GM23248 (cell line): ENCODE data around the gene PHF8. TPM values are rescaled to one million over a fixed set of nuclear protein-coding genes. Genes with fewer than 3 reads are reported as not detected.

Experiments used
- DNase-seq: peaks from one replicate; pipeline ENCODE4 v3.0.0-alpha.2; 2015
- H2AFZ ChIP-seq: fragments of 200-600 bp; sonication (generic); 2 replicates; pipeline ENCODE4 v1.6.1; 2016; ENCODE audit warnings: antibody characterized with exemption
- H3F3A ChIP-seq: fragments of 200-600 bp; sonication (generic); 2 replicates; pipeline ENCODE4 v1.6.1; 2016; ENCODE audit warnings: mild to moderate bottlenecking, antibody characterized with exemption, mixed run types; ENCODE audit not compliant: insufficient read depth
- H3K27ac ChIP-seq: fragments of 200-600 bp; sonication (generic); 2 replicates; pipeline ENCODE4 v1.5.1; 2016; ENCODE audit warnings: mild to moderate bottlenecking
- H3K27me3 ChIP-seq: fragments of 200-600 bp; sonication (generic); replicated peaks from 2 replicates; pipeline ENCODE4 v1.6.1; 2016; ENCODE audit warnings: mild to moderate bottlenecking; ENCODE audit not compliant: insufficient read depth
- H3K36me3 ChIP-seq: fragments of 200-600 bp; sonication (generic); 2 replicates; pipeline ENCODE4 v1.6.1; 2016; ENCODE audit warnings: low read depth, mild to moderate bottlenecking
- H3K4me1 ChIP-seq: fragments of 200-600 bp; sonication (generic); 2 replicates; pipeline ENCODE4 v1.6.1; 2016; ENCODE audit warnings: mild to moderate bottlenecking; ENCODE audit not compliant: insufficient read depth
- H3K4me2 ChIP-seq: fragments of 200-600 bp; sonication (generic); one replicate; pipeline ENCODE4 v1.6.1; 2016; ENCODE audit warnings: mild to moderate bottlenecking; ENCODE audit not compliant: unreplicated experiment
- H3K4me3 ChIP-seq: fragments of 200-600 bp; sonication (generic); 2 replicates; pipeline ENCODE4 v1.5.1; 2016; ENCODE audit warnings: mild to moderate bottlenecking
- H3K79me2 ChIP-seq: fragments of 200-600 bp; sonication (generic); 2 replicates; pipeline ENCODE4 v1.6.1; 2016; ENCODE audit warnings: mild to moderate bottlenecking; ENCODE audit not compliant: insufficient read depth
- H3K9ac ChIP-seq: fragments of 200-600 bp; sonication (generic); 2 replicates; pipeline ENCODE4 v1.6.1; 2016; ENCODE audit warnings: mild to moderate bottlenecking
- H3K9me2 ChIP-seq: fragments of 200-600 bp; sonication (generic); 2 replicates; pipeline ENCODE4 v1.6.1; 2016; ENCODE audit warnings: mixed run types, mild to moderate bottlenecking, moderate library complexity; ENCODE audit not compliant: insufficient read depth
- H3K9me3 ChIP-seq: fragments of 200-600 bp; sonication (generic); one replicate; pipeline ENCODE4 v1.6.1; 2017; ENCODE audit warnings: low read depth
- H4K20me1 ChIP-seq: fragments of 200-600 bp; sonication (generic); 2 replicates; pipeline ENCODE4 v1.6.0; 2016; ENCODE audit not compliant: insufficient read depth
- EZH2 ChIP-seq: fragments of 200-600 bp; sonication (generic); IDR thresholded peaks from 2 replicates; pipeline ENCODE4 v1.6.1; 2018; ENCODE audit warnings: antibody characterized with exemption, mild to moderate bottlenecking; ENCODE audit not compliant: insufficient read depth, poor library complexity, severe bottlenecking
- EZH2phosphoT487 ChIP-seq: fragments of 200-600 bp; sonication (generic); IDR thresholded peaks from 2 replicates; pipeline ENCODE4 v1.6.1; 2018; ENCODE audit warnings: antibody characterized with exemption, moderate library complexity, mild to moderate bottlenecking, low read depth; ENCODE audit not compliant: insufficient read depth
- WGBS, 2 experiments: methylation state at CpG; one replicate each; pipeline ENCODE4 v1.1.6; 2015 to 2017; ENCODE audit warnings: low lambda C conversion rate in 2 of 2, low coverage in 1 of 2; ENCODE audit errors: missing lambda C conversion rate in 2 of 2; 5-methylcytosine and 5-hydroxymethylcytosine counted together
- in situ Hi-C: fragments of 300-500 bp; cut with MboI; formaldehyde crosslinking; loops from 2 replicates; pipeline ENCODE4 v1.15.0; 2020
- polyA plus RNA-seq: library from polyadenylated mRNA; unstranded; fragments of >200 nt; fragmentation: Nextera tagmentation; extraction: Ambion mirVana; gene quantifications from 2 replicates; pipeline ENCODE4 v1.2.1, GENCODE V29; 2016
- total RNA-seq: library from RNA; depleted of rRNA; stranded (reverse); fragments of >200 nt; shearing (Covaris generic); gene quantifications from 2 replicates; pipeline ENCODE4 v1.2.3, GENCODE V29; 2014

The PHF8 gene
- total and polyA plus RNA-seq, 2 experiments from 2014 or later, result 6.1 to 7.9 TPM

GRCh38 chrX:54067766-54068165 is 23.5 kb upstream of the PHF8 start:
- no peaks in the 10 kb centered on the region for H3K9me3 ChIP-seq
- WGBS, 2 experiments, result 50 to 53% methylated on average over 2 of the region's 2 CpGs

DNA sequence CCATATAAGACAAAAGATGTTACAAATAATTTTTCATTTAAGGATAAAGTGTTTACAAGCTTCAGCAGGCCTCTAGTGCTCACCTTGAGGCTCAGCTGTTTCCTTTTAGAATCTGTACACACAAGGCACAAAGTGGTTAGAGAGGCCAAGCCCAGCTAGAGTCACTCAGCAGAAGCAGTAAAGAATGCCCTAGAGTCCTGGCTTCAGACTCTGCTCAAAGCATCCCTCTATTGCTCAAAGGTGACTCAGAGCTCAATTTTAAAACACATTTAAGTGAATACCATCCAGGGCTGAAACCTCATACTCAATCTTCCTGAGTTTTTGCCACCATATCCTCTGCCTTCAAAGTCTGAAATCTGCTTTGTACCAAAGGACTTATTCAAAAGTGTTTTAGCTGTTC is 22.6 kb upstream of the PHF8 start:
- Histone ChIP-seq H2AFZ (no peak overlapping the region), H3K4me2 (no peak overlapping the region), H3K4me1 (peaks cover 9% of the 10 kb centered on the region; the same call in 1 of the 2 replicates), H3K9me3 (no peaks in the 10 kb centered on the region), H3K9me2 (no peaks in the 10 kb centered on the region), H3F3A (peaks cover 23% of the 10 kb centered on the region), H3K27ac (peak overlapping the region; percentile 21; the same call in 1 of the 2 replicates), H3K4me3 (no peak overlapping the region), H3K79me2 (no peaks in the 10 kb centered on the region), H3K36me3 (no peaks in the 10 kb centered on the region), H3K9ac (no peak overlapping the region), H4K20me1 (no peaks in the 10 kb centered on the region), H3K27me3 (no peaks in the 10 kb centered on the region)
- TF ChIP-seq EZH2 (no peak), EZH2phosphoT487 (no peak)
- peak; percentile 78 for DNase-seq
- in situ Hi-C loops, result no loop called here

More at GRCh38 chrX:54067766-54068165, 23.5 kb upstream of the PHF8 start:
- H3K27me3 ChIP-seq, result no peaks in the 10 kb centered on the region
- DNase-seq, result no peak
- H3K4me1 ChIP-seq, result peaks cover 9% of the 10 kb centered on the region; the same call in 1 of the 2 replicates
- peaks cover 23% of the 10 kb centered on the region for H3F3A ChIP-seq
- TF ChIP-seq EZH2phosphoT487 (no peak), EZH2 (no peak)
- H3K4me2 ChIP-seq, result no peak overlapping the region
- no peak overlapping the region for H2AFZ ChIP-seq
- H3K9me2 ChIP-seq, result no peaks in the 10 kb centered on the region
- no peaks in the 10 kb centered on the region for H3K79me2 ChIP-seq
- no peak overlapping the region for H3K4me3 ChIP-seq
- no peaks in the 10 kb centered on the region for H4K20me1 ChIP-seq
- in situ Hi-C loops, result no loop called here
- H3K36me3 ChIP-seq, result no peaks in the 10 kb centered on the region
- no peak overlapping the region for H3K27ac ChIP-seq
- no peak overlapping the region for H3K9ac ChIP-seq

DNA sequence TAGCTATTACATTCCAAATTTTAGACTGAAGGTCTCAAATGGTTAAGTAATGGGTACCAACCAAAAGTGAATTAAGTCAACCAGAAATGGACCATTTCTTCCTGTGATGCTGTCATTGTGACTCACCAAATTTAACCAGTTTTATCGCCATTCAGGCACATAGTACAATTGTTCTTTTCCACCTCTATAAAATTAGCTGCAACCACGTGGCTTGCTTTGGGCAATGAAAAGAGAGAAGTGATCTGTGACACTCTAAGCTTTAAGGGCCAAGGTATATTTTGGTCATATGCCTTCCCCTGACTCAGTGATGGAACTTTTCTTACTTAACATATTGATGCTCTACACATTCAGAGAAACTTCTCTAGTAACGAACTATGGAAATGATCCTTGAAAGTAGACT is 20.3 kb upstream of the PHF8 start:
- H3K4me2 ChIP-seq, result no peak overlapping the region
- no peak overlapping the region for H3K9ac ChIP-seq
- no peaks in the 10 kb centered on the region for H3K9me2 ChIP-seq
- H2AFZ ChIP-seq, result no peak overlapping the region
- H3K79me2 ChIP-seq, result no peaks in the 10 kb centered on the region
- H3K4me3 ChIP-seq, result no peak overlapping the region
- H4K20me1 ChIP-seq, result no peaks in the 10 kb centered on the region
- no peak overlapping the region for H3K27ac ChIP-seq
- peaks cover 23% of the 10 kb centered on the region for H3F3A ChIP-seq
- peaks cover 9% of the 10 kb centered on the region; the same call in 1 of the 2 replicates for H3K4me1 ChIP-seq
- H3K9me3 ChIP-seq, result no peaks in the 10 kb centered on the region
- no peaks in the 10 kb centered on the region for H3K36me3 ChIP-seq
- H3K27me3 ChIP-seq, result no peaks in the 10 kb centered on the region
- no peak for DNase-seq
- in situ Hi-C loops, result no loop called here
- TF ChIP-seq EZH2 (no peak), EZH2phosphoT487 (no peak)
- 91 to 94% methylated on average over 3 of the region's 3 CpGs for WGBS, 2 experiments

- DNase-seq, result peak; percentile 6
- in situ Hi-C loops, result no loop called here
- no peak for TF ChIP-seq EZH2
- no peak for TF ChIP-seq EZH2phosphoT487
- H4K20me1 ChIP-seq, result no peaks in the 10 kb centered on the region
- peaks cover 22% of the 10 kb centered on the region for H3F3A ChIP-seq
- H3K9me2 ChIP-seq, result no peaks in the 10 kb centered on the region
- 56 to 63% methylated on average over 2 of the region's 2 CpGs for WGBS, 2 experiments
- no peaks in the 10 kb centered on the region for H3K27me3 ChIP-seq
- H3K9me3 ChIP-seq, result no peaks in the 10 kb centered on the region
- no peak overlapping the region for H3K4me2 ChIP-seq
- no peak overlapping the region for H3K27ac ChIP-seq
- no peaks in the 10 kb centered on the region for H3K79me2 ChIP-seq
- H2AFZ ChIP-seq, result no peak overlapping the region
- H3K36me3 ChIP-seq, result no peaks in the 10 kb centered on the region
- no peak overlapping the region for H3K4me3 ChIP-seq
- no peak overlapping the region for H3K9ac ChIP-seq
- peaks cover 9% of the 10 kb centered on the region; the same call in 1 of the 2 replicates for H3K4me1 ChIP-seq
Measured at GRCh38 chrX:54063361-54063760, 19.1 kb upstream of the PHF8 start.

DNA sequence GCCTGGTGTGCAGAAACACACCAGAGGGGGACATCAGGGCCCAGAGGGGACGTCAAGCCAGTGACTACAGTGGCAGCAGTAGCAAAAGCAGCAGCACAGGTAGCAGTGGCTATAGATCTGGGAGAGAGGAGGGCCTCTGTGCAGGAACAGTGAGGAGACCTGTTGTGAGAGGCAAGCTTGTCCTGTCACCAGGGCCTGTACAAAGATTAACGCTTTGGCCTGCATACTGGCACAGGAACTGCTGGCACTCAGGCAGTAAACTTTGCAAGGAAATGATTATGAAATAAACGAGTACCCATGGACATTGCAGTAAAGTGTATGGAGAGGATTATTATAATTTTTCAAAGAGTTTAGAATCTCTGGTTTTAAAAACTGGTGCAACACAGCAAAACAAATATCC is 5.5 kb upstream of the PHF8 start:
- Histone ChIP-seq H3K79me2 (no peaks in the 10 kb centered on the region), H3K9me2 (no peaks in the 10 kb centered on the region), H2AFZ (no peak overlapping the region), H3K4me2 (no peak overlapping the region), H3K27me3 (no peaks in the 10 kb centered on the region), H3K36me3 (no peaks in the 10 kb centered on the region), H3K9ac (no peak overlapping the region), H3F3A (no peaks in the 10 kb centered on the region; the same call in 1 of the 2 replicates), H3K9me3 (no peaks in the 10 kb centered on the region), H4K20me1 (no peaks in the 10 kb centered on the region), H3K4me3 (no peak overlapping the region), H3K27ac (no peak overlapping the region), H3K4me1 (no peaks in the 10 kb centered on the region)
- TF ChIP-seq EZH2 (no peak), EZH2phosphoT487 (no peak)
- in situ Hi-C loops, result loop anchor here (25.0 kb wide), 1 partner anchor 388 kb away; the partner anchor contains the start of gene TSR2
- DNase-seq, result no peak
- 14 to 35% methylated on average over 3 of the region's 3 CpGs for WGBS, 2 experiments
